ENCODE measurements around the gene CCM2.
A peak's percentile ranks its signal among the peaks of the same experiment; 100 is the strongest.

The CCM2 gene

GRCh38 chr7:45069444-45070253 is 69.6 kb downstream of the CCM2 start:
- no peak overlapping the region for H2AFZ ChIP-seq (ENCODE audit: low read depth, low read length)
- no peak overlapping the region for H3K27ac ChIP-seq (ENCODE audit: low read length)
- H3K9me3 ChIP-seq (ENCODE audit: insufficient read depth, low read length, severe bottlenecking), result no peaks in the 10 kb centered on the region
- no peak overlapping the region for H3K4me2 ChIP-seq (ENCODE audit: insufficient read depth, low read length)
- no peak overlapping the region for H3K9ac ChIP-seq (ENCODE audit: low read depth, low read length)
- peak; percentile 41; the same call in 1 of the 3 replicates for ATAC-seq (ENCODE audit: insufficient read depth, low read depth)
- peaks cover 78% of the 10 kb centered on the region for H4K20me1 ChIP-seq (ENCODE audit: insufficient read depth, low read length)
- no peak for DNase-seq
- no peaks in the 10 kb centered on the region for H3K27me3 ChIP-seq (ENCODE audit: insufficient read depth, low read length, poor library complexity)
- H3K79me2 ChIP-seq (ENCODE audit: insufficient read depth, low read length), result peaks cover 52% of the 10 kb centered on the region
- peaks cover 92% of the 10 kb centered on the region for H3K36me3 ChIP-seq (ENCODE audit: insufficient read depth, low read length)
- TF ChIP-seq EZH2 (IDR thresholded peaks at IDR 0.05; ENCODE audit: borderline replicate concordance, low read depth, low read length, severe bottlenecking) (no peak), CTCF (IDR thresholded peaks at IDR 0.05; ENCODE audit: borderline replicate concordance, extremely low read depth, low read length, poor library complexity, severe bottlenecking) (peak; percentile 7)
- H3K4me1 ChIP-seq (ENCODE audit: insufficient read depth, low read length), result no peaks in the 10 kb centered on the region
- no peak overlapping the region for H3K4me3 ChIP-seq (ENCODE audit: low read depth in 1 of 2, low read length in 2 of 2)

DNA sequence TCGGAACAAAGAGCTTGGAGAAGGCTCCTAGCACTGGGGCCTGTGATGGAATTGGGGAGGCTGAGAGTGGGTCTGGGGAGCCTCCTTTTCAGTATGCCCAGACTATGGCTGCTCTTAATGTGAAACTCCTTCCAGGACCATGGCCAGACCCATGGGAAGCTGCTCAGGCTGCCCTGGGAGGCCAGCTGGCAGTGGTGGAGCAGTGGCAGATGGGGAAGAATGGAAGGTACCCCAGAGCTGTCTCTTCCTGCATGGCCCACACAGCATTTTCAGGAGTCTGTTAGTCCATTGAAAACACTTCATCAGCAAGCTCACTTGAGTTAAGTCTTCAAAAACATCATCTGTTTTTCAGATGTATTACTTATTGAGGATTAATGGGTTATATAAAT is 70.2 kb downstream of the CCM2 start:
- no peak for DNase-seq
- no peak overlapping the region for H3K9ac ChIP-seq (ENCODE audit: low read depth, low read length)
- peaks cover 92% of the 10 kb centered on the region for H3K36me3 ChIP-seq (ENCODE audit: insufficient read depth, low read length)
- H3K4me2 ChIP-seq (ENCODE audit: insufficient read depth, low read length), result no peak overlapping the region
- peaks cover 78% of the 10 kb centered on the region for H4K20me1 ChIP-seq (ENCODE audit: insufficient read depth, low read length)
- no peak overlapping the region for H2AFZ ChIP-seq (ENCODE audit: low read depth, low read length)
- no peak overlapping the region for H3K4me3 ChIP-seq (ENCODE audit: low read depth in 1 of 2, low read length in 2 of 2)
- TF ChIP-seq EZH2 (IDR thresholded peaks at IDR 0.05; ENCODE audit: borderline replicate concordance, low read depth, low read length, severe bottlenecking), result no peak
- TF ChIP-seq CTCF (IDR thresholded peaks at IDR 0.05; ENCODE audit: borderline replicate concordance, extremely low read depth, low read length, poor library complexity, severe bottlenecking), result no peak
- no peak for ATAC-seq (ENCODE audit: insufficient read depth, low read depth)
- no peaks in the 10 kb centered on the region for H3K4me1 ChIP-seq (ENCODE audit: insufficient read depth, low read length)
- H3K79me2 ChIP-seq (ENCODE audit: insufficient read depth, low read length), result peaks cover 46% of the 10 kb centered on the region
- H3K27me3 ChIP-seq (ENCODE audit: insufficient read depth, low read length, poor library complexity), result no peaks in the 10 kb centered on the region
- no peak overlapping the region for H3K27ac ChIP-seq (ENCODE audit: low read length)
- no peaks in the 10 kb centered on the region for H3K9me3 ChIP-seq (ENCODE audit: insufficient read depth, low read length, severe bottlenecking)

DNA sequence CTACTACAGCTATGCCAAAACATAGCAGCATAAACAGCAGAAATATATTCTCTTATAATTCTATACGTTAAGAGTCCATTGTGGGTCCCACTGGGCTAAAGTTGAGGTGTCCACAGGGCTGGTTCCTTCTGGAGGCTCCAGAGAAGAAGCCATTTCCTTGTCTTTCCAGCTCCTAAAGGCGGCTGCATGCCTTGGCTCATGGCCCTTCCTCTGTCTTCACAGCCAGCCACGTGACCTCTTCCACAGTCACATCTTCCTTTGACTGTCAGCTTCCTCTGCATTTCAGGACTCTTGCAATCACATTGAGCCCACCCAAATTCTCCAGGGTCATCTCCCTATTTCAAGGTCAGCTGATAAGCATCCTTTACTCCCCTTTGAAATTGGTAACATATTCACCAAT is 71.5 kb downstream of the CCM2 start:
- H3K4me3 ChIP-seq (ENCODE audit: low read depth in 1 of 2, low read length in 2 of 2), result no peak overlapping the region
- H3K27me3 ChIP-seq (ENCODE audit: insufficient read depth, low read length, poor library complexity), result no peaks in the 10 kb centered on the region
- H4K20me1 ChIP-seq (ENCODE audit: insufficient read depth, low read length), result peaks cover 81% of the 10 kb centered on the region
- H3K79me2 ChIP-seq (ENCODE audit: insufficient read depth, low read length), result peaks cover 34% of the 10 kb centered on the region
- H2AFZ ChIP-seq (ENCODE audit: low read depth, low read length), result no peak overlapping the region
- ATAC-seq (ENCODE audit: insufficient read depth, low read depth) (no peak), DNase-seq (no peak)
- H3K9ac ChIP-seq (ENCODE audit: low read depth, low read length), result no peak overlapping the region
- H3K36me3 ChIP-seq (ENCODE audit: insufficient read depth, low read length), result peaks cover 93% of the 10 kb centered on the region
- H3K9me3 ChIP-seq (ENCODE audit: insufficient read depth, low read length, severe bottlenecking), result no peaks in the 10 kb centered on the region
- TF ChIP-seq CTCF (IDR thresholded peaks at IDR 0.05; ENCODE audit: borderline replicate concordance, extremely low read depth, low read length, poor library complexity, severe bottlenecking), result no peak
- no peak for TF ChIP-seq EZH2 (IDR thresholded peaks at IDR 0.05; ENCODE audit: borderline replicate concordance, low read depth, low read length, severe bottlenecking)
- no peaks in the 10 kb centered on the region for H3K4me1 ChIP-seq (ENCODE audit: insufficient read depth, low read length)
- no peak overlapping the region for H3K27ac ChIP-seq (ENCODE audit: low read length)
- H3K4me2 ChIP-seq (ENCODE audit: insufficient read depth, low read length), result no peak overlapping the region

Measured in DND-41 (cell line).